ENCODE measurements around the gene RSF1.

The RSF1 gene

GRCh38 chr11:77695417-77695816, 125.1 kb downstream of the RSF1 start:
- in situ Hi-C loops (cut with HindIII; ENCODE audit: low sequenced_read_pairs), result no loop called here

GRCh38 chr11:77690649-77691048, 129.9 kb downstream of the RSF1 start:
- in situ Hi-C loops (cut with HindIII; ENCODE audit: low sequenced_read_pairs), result no loop called here

DNA sequence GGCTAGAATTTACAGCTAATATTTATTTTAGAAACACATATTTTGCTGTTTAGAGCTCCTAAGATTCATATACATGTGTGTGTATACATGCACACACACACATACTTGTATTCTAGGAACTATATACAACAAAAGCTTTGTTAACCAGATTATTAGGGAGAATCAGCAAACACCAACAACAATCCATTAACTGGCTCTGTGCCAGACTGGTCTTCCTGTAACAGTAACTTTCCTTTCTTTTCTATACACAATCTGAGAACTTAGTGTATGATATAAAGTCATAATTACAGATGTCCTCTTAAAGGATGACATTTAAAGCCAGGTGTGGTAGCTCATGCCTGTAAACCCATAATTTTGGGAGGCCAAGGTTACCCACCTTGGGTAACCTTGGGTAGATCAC, 133.4 kb downstream of the RSF1 start:
- in situ Hi-C loops (cut with HindIII; ENCODE audit: low sequenced_read_pairs), result no loop called here

DNA sequence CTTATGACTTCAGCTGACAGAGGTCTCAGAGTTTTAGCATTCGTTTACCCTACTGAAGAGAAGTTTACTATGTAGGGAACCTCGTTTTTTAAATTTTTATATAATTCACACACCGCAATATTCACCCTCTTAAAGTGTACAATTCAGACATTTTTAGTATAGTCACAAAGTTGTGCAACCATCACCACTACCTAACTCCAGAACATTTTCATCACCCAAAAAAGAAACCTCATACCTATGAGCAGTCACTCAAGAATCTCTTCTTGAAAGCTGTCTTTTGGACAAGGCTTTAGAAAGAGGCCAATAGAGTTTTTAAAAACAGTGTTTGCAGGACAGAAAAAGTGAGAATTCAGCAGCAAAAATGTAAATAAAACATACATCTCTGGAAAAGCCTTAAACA, 143.4 kb downstream of the RSF1 start:
- in situ Hi-C loops (cut with HindIII; ENCODE audit: low sequenced_read_pairs), result no loop called here

DNA sequence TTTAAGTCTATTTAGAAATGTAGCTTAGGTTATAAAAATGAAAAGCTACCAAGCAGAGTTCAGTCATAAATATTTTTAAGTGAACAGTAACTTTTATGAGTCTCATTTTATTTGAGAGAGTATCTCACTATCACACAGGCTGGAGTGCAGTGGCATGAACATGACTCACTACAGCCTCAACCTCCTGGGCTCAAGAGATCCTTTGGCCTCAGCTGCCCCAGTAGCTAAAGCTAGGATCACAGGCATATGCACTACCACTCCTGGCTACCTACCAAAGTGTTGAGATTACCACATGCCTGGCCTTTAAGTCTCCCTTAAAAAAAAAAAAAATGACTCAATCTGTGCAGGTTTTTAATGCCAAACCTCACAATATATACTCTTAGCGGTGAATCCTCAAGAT, 148.3 kb downstream of the RSF1 start:
- in situ Hi-C loops (cut with HindIII; ENCODE audit: low sequenced_read_pairs), result no loop called here

DNA sequence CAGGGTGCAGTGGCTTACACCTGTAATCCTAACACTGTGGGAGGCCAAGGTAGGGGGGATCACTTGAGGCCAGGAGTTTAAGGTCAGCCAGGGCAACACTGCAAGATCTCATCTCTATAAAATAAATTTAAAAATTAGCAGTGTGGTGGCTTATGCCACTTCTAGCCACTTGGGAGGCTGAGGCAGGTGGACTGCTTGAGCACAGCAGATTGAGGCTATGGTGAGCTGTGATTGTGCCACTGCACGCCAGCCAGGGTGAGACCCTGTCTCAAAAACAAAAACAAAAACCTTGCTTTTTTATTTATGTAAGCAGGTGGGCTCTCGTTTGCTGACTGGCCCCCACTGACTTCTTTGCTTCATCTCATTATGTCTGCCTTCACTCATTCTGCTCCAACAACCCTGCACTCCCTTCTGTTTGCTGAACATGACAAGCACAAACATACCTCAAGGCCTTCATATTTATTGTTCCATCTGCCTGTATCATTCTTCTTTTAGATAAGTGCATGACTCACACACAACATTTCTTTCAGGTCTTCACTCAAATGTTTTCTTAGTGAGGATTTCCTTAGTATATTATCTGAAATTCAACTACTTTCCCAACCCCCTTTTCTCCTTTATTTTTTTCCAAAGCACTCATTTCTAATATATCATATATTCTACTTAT, 150.5 kb downstream of the RSF1 start:
- in situ Hi-C loops (cut with HindIII; ENCODE audit: low sequenced_read_pairs), result no loop called here

DNA sequence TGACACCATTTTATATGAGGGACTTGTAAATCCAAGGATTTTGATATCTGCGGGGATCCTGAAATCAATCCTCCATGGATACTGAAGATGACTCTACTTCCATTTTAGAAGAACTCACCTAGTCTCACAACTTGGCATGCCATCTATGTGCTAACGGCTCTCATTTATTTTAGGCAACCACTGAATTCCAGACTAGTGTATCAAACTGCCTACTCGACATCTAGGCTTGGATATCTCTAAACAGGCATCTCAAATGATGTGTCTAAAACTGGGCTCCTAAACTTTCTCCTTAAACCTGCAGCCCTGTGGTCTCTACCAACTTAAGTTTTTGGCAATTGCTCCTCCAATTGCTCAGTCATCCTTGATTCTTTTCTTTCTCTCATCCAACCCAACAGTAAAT, 151.8 kb downstream of the RSF1 start:
- in situ Hi-C loops (cut with HindIII; ENCODE audit: low sequenced_read_pairs), result no loop called here

- in situ Hi-C loops (cut with HindIII; ENCODE audit: low sequenced_read_pairs), result no loop called here
Observed at GRCh38 chr11:77665240-77665965, 155.1 kb downstream of the RSF1 start.

GRCh38 chr11:77661670-77662069, 158.9 kb downstream of the RSF1 start:
- in situ Hi-C loops (cut with HindIII; ENCODE audit: low sequenced_read_pairs), result no loop called here

DNA sequence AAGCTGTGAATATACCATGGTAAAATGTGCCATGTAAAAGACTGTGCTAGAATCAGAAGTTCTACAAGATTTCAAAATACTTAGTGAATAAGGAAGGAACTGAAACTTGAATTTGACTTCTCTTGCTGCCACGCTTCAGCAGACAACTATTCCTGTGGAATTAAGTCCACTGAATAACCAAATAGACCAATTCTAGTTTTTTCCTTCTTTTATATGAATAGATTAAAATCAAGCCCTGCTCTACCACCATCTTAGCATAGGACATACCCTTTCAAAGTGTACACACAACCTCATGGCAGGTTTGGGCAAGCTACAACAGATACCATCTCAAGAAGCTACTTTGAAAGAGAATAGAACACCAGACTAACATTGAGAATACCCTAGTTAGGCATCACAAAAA, 159.6 kb downstream of the RSF1 start:
- in situ Hi-C loops (cut with HindIII; ENCODE audit: low sequenced_read_pairs), result no loop called here

DNA sequence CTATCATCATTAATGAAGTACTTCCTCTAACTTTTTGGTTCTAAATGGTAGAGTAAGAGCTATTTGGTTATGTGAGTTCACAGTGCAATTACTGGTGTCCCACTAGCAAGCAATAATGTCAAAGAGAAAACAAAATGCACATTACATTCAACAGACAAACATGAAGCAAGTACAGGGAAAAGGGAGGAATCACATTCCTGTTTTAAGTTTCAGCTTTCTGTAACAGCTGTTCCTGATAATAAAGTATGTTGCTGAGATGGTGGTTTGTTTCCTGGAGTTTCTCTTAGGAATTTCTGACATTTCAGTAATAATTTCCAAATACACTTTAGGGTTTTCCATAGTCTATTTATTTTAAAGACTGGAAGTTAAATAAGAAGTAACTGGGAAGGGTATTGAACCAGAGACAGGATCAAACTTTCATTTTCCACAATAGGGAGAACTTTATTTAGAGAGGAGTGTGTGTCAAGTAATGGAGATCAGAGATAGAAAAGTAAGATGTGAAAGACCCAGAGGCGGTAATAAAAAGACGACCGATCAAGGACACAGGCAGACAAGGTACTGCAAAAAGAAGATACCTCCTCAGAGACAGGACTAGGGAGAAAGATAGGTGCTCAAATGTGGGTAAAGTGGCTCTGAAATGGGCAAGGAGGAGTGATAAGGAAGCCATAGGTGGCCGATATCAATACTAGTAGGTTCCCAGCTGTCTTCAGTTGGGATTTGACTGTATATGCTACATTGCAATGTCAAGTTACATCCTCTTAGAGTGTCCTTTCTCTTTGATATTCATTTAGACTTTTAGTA, 162.1 kb downstream of the RSF1 start:
- in situ Hi-C loops (cut with HindIII; ENCODE audit: low sequenced_read_pairs), result no loop called here

GRCh38 chr11:77656362-77656761, 164.2 kb downstream of the RSF1 start:
- in situ Hi-C loops (cut with HindIII; ENCODE audit: low sequenced_read_pairs), result no loop called here

DNA sequence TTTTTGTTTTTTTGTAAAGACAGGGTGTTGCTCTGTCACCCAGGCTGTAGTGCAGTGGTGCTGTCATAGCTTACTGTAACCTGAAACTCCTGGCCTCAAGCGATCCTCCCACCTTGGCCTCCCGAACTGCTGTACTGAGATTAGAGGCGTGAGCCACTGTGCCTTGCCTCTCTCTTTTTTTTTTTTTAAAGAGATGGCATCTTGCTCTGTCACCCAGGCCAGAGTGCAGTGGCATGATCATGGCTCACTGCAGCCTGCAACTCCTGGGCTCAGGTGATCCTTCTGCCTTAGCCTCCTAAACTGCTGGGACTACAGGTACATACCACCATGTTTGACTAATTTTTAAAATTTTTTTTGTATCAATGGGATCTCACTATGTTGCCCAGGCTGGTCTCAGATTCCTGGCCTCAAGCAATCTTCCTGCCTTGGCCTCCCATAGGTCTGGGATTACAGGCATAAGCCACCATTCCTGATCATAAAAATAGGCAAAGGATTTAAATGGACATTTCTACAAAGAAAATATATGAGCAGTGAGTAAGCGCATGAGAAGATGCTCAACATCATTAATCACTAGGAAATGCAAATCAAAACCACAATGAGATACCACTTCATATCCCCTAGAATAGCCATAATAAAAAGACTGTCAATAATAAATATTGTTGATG, 165.6 kb downstream of the RSF1 start:
- in situ Hi-C loops (cut with HindIII; ENCODE audit: low sequenced_read_pairs), result no loop called here

DNA sequence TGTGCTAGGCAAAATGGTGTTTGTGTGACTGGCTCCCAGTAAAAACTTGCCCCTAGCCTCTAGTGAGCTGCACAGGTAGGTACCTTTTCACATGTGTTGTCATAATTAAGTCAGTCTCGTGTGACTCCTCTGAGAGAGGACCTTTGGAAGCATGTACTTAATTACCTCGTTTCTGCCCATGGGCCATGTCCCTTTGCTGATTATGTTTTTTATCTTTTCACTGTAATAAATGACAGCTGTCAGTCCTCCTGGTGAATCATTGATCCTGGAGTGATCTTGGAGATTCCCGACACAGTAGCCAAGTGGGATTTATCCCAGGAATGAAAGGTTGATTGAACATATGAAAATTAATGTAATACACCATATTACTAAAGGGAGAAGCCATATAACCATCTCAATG, 170.4 kb downstream of the RSF1 start:
- in situ Hi-C loops (cut with HindIII; ENCODE audit: low sequenced_read_pairs), result no loop called here

GRCh38 chr11:77647654-77648305, 172.7 kb downstream of the RSF1 start:
- in situ Hi-C loops (cut with HindIII; ENCODE audit: low sequenced_read_pairs), result no loop called here

GRCh38 chr11:77644887-77645286, 175.6 kb downstream of the RSF1 start:
- in situ Hi-C loops (cut with HindIII; ENCODE audit: low sequenced_read_pairs), result no loop called here

GRCh38 chr11:77642228-77642627, 178.3 kb downstream of the RSF1 start:
- in situ Hi-C loops (cut with HindIII; ENCODE audit: low sequenced_read_pairs), result no loop called here

- in situ Hi-C loops (cut with HindIII; ENCODE audit: low sequenced_read_pairs), result no loop called here
Observed at GRCh38 chr11:77637345-77638165, 183.0 kb downstream of the RSF1 start, which contains the start of gene CLNS1A. CLNS1A (minus strand) TSS chr11:77637794; CDS start chr11:77637714, 80 bp downstream.

DNA sequence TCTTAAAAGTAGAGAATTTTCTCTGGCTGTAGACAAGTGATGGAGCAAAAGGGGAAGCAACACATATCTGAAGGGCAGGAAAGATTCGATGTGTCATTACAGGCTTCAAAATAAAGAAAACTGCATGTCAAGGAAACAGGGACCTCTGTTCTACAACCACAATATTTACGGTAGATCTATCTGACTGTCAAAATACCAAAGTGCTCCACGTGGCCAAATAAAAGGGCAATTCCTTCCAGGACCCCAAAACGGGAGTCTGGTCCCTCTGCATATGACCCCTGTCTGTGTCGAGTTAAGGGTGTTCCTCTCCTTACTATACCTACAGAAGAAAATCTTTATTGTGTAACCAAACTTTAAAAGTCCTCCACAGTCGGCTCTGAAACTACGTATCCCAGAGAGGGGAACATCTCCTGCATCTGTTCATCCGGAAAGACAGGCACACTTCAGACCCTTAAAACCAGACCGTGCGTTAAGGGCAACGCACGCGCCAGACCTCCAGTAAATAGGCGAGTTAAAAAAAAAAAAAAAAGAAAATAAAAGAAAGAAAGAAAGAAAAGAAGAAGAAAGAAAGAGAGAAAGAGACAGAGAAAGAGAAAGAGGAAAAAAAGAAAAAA, 183.7 kb downstream of the RSF1 start:
- in situ Hi-C loops (cut with HindIII; ENCODE audit: low sequenced_read_pairs), result no loop called here
